OCI-LY3 (cell line): ENCODE data around the gene FBXL13.

Experiments used
- EZH2phosphoT487 ChIP-seq: fragments of 200-600 bp; shearing (Covaris generic); IDR thresholded peaks from 2 replicates; pipeline ENCODE4 v1.6.1; 2018; ENCODE audit warnings: antibody characterized with exemption, mixed run types, low read depth
- TF ChIP-seq, protein P1 (sequence below): fragments of 200-600, 300-600 bp; sonication (generic); IDR thresholded peaks from 2 replicates; pipeline ENCODE4 v1.5.1; 2014; ENCODE audit warnings: antibody characterized with exemption, low read length, low read depth

DNA sequence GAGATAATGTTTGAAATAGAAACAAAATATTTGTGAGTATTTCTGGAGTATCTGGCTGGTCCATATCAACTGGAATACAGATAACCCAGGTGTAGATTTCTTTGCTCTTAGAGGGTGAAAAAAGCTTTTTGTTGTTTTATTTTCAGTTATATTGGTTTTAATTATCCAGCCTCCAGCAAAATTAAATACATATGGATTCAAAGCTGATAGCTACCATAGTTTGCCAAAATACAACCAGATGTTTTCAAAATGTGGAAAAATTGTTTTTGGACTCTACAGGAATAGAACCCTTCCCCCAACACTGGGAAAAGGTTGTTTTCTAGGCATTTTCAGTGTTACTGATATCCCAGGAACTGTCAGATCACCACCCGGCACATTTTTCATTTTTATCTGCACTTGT, 131.7 kb downstream of the FBXL13 start:
- TF ChIP-seq, protein P1, sequence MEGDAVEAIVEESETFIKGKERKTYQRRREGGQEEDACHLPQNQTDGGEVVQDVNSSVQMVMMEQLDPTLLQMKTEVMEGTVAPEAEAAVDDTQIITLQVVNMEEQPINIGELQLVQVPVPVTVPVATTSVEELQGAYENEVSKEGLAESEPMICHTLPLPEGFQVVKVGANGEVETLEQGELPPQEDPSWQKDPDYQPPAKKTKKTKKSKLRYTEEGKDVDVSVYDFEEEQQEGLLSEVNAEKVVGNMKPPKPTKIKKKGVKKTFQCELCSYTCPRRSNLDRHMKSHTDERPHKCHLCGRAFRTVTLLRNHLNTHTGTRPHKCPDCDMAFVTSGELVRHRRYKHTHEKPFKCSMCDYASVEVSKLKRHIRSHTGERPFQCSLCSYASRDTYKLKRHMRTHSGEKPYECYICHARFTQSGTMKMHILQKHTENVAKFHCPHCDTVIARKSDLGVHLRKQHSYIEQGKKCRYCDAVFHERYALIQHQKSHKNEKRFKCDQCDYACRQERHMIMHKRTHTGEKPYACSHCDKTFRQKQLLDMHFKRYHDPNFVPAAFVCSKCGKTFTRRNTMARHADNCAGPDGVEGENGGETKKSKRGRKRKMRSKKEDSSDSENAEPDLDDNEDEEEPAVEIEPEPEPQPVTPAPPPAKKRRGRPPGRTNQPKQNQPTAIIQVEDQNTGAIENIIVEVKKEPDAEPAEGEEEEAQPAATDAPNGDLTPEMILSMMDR: no peak
- no peak for TF ChIP-seq EZH2phosphoT487
